A549 (cell line): Measurements from ENCODE around the gene OXTR. TPM values are rescaled to one million over a fixed set of nuclear protein-coding genes. Genes with fewer than 3 reads are reported as not detected.

Experiments used
- ATAC-seq, 2 experiments: fragments of 200-7000 bp in 1 of 2; fragments of >200 bp in 1 of 2; cut with Nextera tagmentation in 1 of 2; cut with Tn5 transposase in 1 of 2; 3 replicates each; pipeline versions ENCODE4 v1.8.0 to v1.9.1; 2018 to 2020; ENCODE audit warnings: mild to moderate bottlenecking in 1 of 2, moderate library complexity in 1 of 2
- CTCF ChIA-PET: fragments of 300-600 bp; sonication (Branson Sonifier 250); formaldehyde crosslinking; extraction: SDS; loops from one replicate; lab custom pipeline; 2021; ENCODE audit warnings: antibody characterized with exemption, inconsistent platforms; lab: Yijun Ruan, JAX
- POLR2A ChIA-PET: fragments of 350-600 bp; formaldehyde crosslinking; extraction: SDS; loops from one replicate; lab custom pipeline; 2021; ENCODE audit warnings: antibody characterized with exemption, inconsistent platforms; lab: Yijun Ruan, JAX
- DNase-seq, 2 experiments: peaks; one replicate each; pipeline versions ENCODE4 v3.0.0 to v3.0.0-alpha.2; 2011 to 2016; ENCODE audit warnings: low read depth in 1 of 2, low spot score in 1 of 2
- FAIRE-seq: peaks from 2 replicates; lab custom pipeline; 2011; peaks lifted over from hg19 to GRCh38; lab: Jason Lieb, UNC
- H3K27ac ChIP-seq, 2 experiments: fragments of >200 bp; sonication (Bioruptor Twin); formaldehyde crosslinking; 3 replicates each; pipeline ENCODE4 v1.5.1; 2016 to 2017
- H3K4me1 ChIP-seq: fragments of >200 bp; sonication (Bioruptor Twin); formaldehyde crosslinking; 3 replicates; pipeline ENCODE4 v1.6.1; 2016
- H3K4me2 ChIP-seq: fragments of >200 bp; sonication (Bioruptor Twin); formaldehyde crosslinking; 3 replicates; pipeline ENCODE4 v1.6.1; 2016
- H3K4me3 ChIP-seq: fragments of >200 bp; sonication (Bioruptor Twin); formaldehyde crosslinking; 3 replicates; pipeline ENCODE4 v1.5.1; 2016
- H3K9me3 ChIP-seq: fragments of >200 bp; sonication (Bioruptor Twin); formaldehyde crosslinking; 3 replicates; pipeline ENCODE4 v1.6.1; 2016
- CEBPB ChIP-seq, 2 experiments: fragments of >200 bp in 1 of 2; sonication (Bioruptor Twin) in 1 of 2; formaldehyde crosslinking in 1 of 2; IDR thresholded peaks; 2 replicates each; pipeline ENCODE4 v1.6.1; 2012 to 2016
- EHMT2 ChIP-seq: fragments of 200-600 bp; sonication (generic); IDR thresholded peaks from 2 replicates; pipeline ENCODE4 v1.6.1; 2016; ENCODE audit warnings: antibody characterized with exemption, low read depth, mild to moderate bottlenecking, moderate library complexity
- EP300 ChIP-seq, 2 experiments: fragments of >200 bp; sonication (Bioruptor Twin); formaldehyde crosslinking; IDR thresholded peaks; 2 replicates in 1 of 2; 3 replicates in 1 of 2; pipeline ENCODE4 v1.6.1; 2016 to 2017
- FOSL2 ChIP-seq, 2 experiments: fragments of 450-650 bp in 1 of 2; fragments of >200 bp in 1 of 2; sonication (Bioruptor Twin) in 1 of 2; formaldehyde crosslinking; IDR thresholded peaks; 2 replicates each; pipeline versions ENCODE4 v1.5.0 to v1.6.1; 2016 to 2020; ENCODE audit warnings: mild to moderate bottlenecking in 1 of 2, moderate library complexity in 1 of 2
- HOXB13 ChIP-seq: fragments of 250-450 bp; sonication (Bioruptor Pico); IDR thresholded peaks from 2 replicates; pipeline ENCODE4 v1.5.0; 2020; ENCODE audit warnings: low read depth, mild to moderate bottlenecking, moderate library complexity
- MAFK ChIP-seq: fragments of 450-650 bp; IDR thresholded peaks from 2 replicates; pipeline ENCODE4 v1.6.1; 2014; ENCODE audit not compliant: partially characterized antibody
- MYC ChIP-seq: IDR thresholded peaks from 2 replicates; pipeline ENCODE4 v1.6.1; 2012; ENCODE audit warnings: mild to moderate bottlenecking, inconsistent platforms, low read length, improper control_type of control experiment, borderline replicate concordance
- NR3C1 ChIP-seq: fragments of >200 bp; sonication (Bioruptor Twin); formaldehyde crosslinking; IDR thresholded peaks from 3 replicates; pipeline ENCODE4 v1.6.1; 2017
- RCOR1 ChIP-seq: fragments of 150-350 bp; IDR thresholded peaks from 2 replicates; pipeline ENCODE4 v1.6.1; 2014; ENCODE audit warnings: antibody characterized with exemption, low read length, low read depth
- RNF2 ChIP-seq: fragments of 200-600 bp; sonication (generic); IDR thresholded peaks from 2 replicates; pipeline ENCODE4 v1.6.1; 2016; ENCODE audit warnings: low read depth, mild to moderate bottlenecking, antibody characterized with exemption, moderate library complexity, borderline replicate concordance
- TP53 ChIP-seq: fragments of 250-450 bp; sonication (Bioruptor Pico); IDR thresholded peaks from 2 replicates; pipeline ENCODE4 v1.5.0; 2021; ENCODE audit warnings: mild to moderate bottlenecking, moderate library complexity
- ZFP36 ChIP-seq: fragments of 450-650 bp; IDR thresholded peaks from 2 replicates; pipeline ENCODE4 v1.6.1; 2014; ENCODE audit warnings: borderline replicate concordance; ENCODE audit not compliant: partially characterized antibody
- ZNF302 ChIP-seq: fragments of 250-450 bp; sonication (Bioruptor Pico); IDR thresholded peaks from 2 replicates; pipeline ENCODE4 v1.9.0; 2021; ENCODE audit warnings: inconsistent platforms, mild to moderate bottlenecking, moderate library complexity
- WGBS: methylation state at CpG from one replicate; pipeline ENCODE4 v1.1.6; 2017; ENCODE audit errors: missing lambda C conversion rate; 5-methylcytosine and 5-hydroxymethylcytosine counted together
- polyA plus RNA-seq, 4 experiments: library from polyadenylated mRNA; depleted of rRNA in 3 of 4; stranded (reverse); fragments of >200 nt; fragmentation: RNase III in 1 of 4; extraction: RNeasy Plus Mini Kit Qiagen cat#74134 plus additional on column Dnase treatment in 1 of 4; gene quantifications; 2 replicates in 3 of 4; 3 replicates in 1 of 4; pipeline ENCODE4 v1.2.3, GENCODE V29; 2011 to 2017
- TF ChIP-seq, protein P1 (sequence below): fragments of >200 bp; sonication (Bioruptor Twin); formaldehyde crosslinking; IDR thresholded peaks from 2 replicates; pipeline ENCODE4 v1.6.1; 2016
- TF ChIP-seq, protein P2 (sequence below): IDR thresholded peaks from 2 replicates; pipeline ENCODE4 v1.6.1; 2012; ENCODE audit warnings: low read depth, borderline replicate concordance
- TF ChIP-seq, protein P3 (sequence below): fragments of 250-450 bp; sonication (Bioruptor Pico); IDR thresholded peaks from 2 replicates; pipeline ENCODE4 v1.5.0; 2021; ENCODE audit warnings: mild to moderate bottlenecking, moderate library complexity, borderline replicate concordance
- TF ChIP-seq, protein P4 (sequence below): fragments of 150-350 bp; IDR thresholded peaks from 2 replicates; pipeline ENCODE4 v1.6.1; 2014; ENCODE audit warnings: low read depth, mild to moderate bottlenecking, low read length

The OXTR gene
- polyA plus RNA-seq, 2 of the 4 experiments (the other 2 are of a cell fraction) = 2.1 to 2.4 TPM

DNA sequence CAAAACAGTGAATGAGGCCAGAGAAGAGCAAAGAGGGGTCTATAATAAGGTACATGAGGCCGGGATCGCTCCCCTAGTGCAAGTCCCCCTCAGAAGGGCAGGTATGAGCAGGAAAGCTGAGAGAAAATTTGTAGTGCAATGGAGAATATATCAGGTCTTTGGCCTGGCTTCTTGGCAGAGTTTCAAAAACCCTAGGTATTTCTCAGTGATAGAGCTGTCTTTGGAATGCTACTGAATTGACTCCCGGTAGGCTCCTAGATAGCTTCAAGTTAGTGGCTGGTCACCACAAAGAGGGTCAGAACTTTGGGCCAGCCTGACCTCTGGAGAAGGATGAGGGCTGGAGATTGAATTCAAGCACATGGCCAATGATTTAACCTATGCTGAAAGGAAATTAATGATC is 30.6 kb upstream of the OXTR start:
- no peak overlapping the region for H3K4me3 ChIP-seq
- H3K27ac ChIP-seq = no peak overlapping the region
- no peak overlapping the region for H3K4me2 ChIP-seq
- no peaks in the 10 kb centered on the region for H3K4me1 ChIP-seq
- CTCF ChIA-PET = interaction anchor here (1.8 kb wide), 1 partner anchor 31 kb away, joined by 6 read pairs; the partner anchor contains the start of gene OXTR
- TF ChIP-seq ZFP36 = no peak
- no peak for TF ChIP-seq RNF2
- TF ChIP-seq, protein P1, sequence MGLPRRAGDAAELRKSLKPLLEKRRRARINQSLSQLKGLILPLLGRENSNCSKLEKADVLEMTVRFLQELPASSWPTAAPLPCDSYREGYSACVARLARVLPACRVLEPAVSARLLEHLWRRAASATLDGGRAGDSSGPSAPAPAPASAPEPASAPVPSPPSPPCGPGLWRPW = no peak
- TF ChIP-seq ZNF302 = no peak
- TF ChIP-seq, protein P2, sequence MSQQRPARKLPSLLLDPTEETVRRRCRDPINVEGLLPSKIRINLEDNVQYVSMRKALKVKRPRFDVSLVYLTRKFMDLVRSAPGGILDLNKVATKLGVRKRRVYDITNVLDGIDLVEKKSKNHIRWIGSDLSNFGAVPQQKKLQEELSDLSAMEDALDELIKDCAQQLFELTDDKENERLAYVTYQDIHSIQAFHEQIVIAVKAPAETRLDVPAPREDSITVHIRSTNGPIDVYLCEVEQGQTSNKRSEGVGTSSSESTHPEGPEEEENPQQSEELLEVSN = no peak
- no peak for TF ChIP-seq CEBPB (IDR thresholded peaks at IDR 0.05)
- no peak for TF ChIP-seq NR3C1
- TF ChIP-seq MAFK = no peak
- no peak for TF ChIP-seq TP53 (CRISPR knock-in tag)
- TF ChIP-seq EHMT2 = no peak
- TF ChIP-seq, protein P3, sequence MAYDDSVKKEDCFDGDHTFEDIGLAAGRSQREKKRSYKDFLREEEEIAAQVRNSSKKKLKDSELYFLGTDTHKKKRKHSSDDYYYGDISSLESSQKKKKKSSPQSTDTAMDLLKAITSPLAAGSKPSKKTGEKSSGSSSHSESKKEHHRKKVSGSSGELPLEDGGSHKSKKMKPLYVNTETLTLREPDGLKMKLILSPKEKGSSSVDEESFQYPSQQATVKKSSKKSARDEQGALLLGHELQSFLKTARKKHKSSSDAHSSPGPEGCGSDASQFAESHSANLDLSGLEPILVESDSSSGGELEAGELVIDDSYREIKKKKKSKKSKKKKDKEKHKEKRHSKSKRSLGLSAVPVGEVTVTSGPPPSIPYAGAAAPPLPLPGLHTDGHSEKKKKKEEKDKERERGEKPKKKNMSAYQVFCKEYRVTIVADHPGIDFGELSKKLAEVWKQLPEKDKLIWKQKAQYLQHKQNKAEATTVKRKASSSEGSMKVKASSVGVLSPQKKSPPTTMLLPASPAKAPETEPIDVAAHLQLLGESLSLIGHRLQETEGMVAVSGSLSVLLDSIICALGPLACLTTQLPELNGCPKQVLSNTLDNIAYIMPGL (CRISPR knock-in tag) = no peak
- TF ChIP-seq MYC = no peak
- DNase-seq (no peak), ATAC-seq (no peak), FAIRE-seq (no peak)
- WGBS = 53% methylated on average over 3 of the region's 3 CpGs
- POLR2A ChIA-PET = no interaction called here
- peaks cover 14% of the 10 kb centered on the region for H3K9me3 ChIP-seq

DNA sequence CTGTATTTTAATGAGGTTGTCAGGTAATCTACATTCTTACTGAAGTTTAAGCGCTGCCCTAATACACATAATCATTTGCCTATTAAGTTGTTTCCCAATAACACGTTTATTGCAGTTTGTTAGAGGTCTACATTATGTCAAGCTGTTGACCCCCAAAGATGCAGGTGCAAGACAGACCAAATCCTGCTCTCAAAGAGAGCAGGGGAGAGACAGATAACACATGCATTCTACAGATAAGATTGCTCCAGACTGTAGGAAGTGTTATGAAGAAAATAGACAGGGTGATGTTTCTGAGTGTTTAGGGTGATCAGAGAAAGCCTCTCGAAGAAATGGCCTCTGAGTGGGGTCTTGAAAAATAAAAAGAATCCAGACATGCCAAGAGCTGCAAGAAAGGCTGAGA is 24.8 kb upstream of the OXTR start:
- no peak for TF ChIP-seq EP300 (IDR thresholded peaks at IDR 0.05)
- TF ChIP-seq, protein P2 = no peak
- no peak for TF ChIP-seq HOXB13 (CRISPR knock-in tag)
- TF ChIP-seq, protein P4, sequence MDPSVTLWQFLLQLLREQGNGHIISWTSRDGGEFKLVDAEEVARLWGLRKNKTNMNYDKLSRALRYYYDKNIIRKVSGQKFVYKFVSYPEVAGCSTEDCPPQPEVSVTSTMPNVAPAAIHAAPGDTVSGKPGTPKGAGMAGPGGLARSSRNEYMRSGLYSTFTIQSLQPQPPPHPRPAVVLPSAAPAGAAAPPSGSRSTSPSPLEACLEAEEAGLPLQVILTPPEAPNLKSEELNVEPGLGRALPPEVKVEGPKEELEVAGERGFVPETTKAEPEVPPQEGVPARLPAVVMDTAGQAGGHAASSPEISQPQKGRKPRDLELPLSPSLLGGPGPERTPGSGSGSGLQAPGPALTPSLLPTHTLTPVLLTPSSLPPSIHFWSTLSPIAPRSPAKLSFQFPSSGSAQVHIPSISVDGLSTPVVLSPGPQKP = no peak
- TF ChIP-seq RNF2 = no peak
- no peak for TF ChIP-seq EHMT2
- no peak for TF ChIP-seq RCOR1
- TF ChIP-seq FOSL2 (IDR thresholded peaks at IDR 0.05) = no peak
- TF ChIP-seq FOSL2 (CRISPR knock-in tag; IDR thresholded peaks at IDR 0.05) = no peak
- ChIA-PET POLR2A (no interaction called here), CTCF (interaction anchor here (1.2 to 5.3 kb wide), 3 partner anchors 20 to 508 kb away, joined by 3 to 35 read pairs (median 3); partner anchors contain the start of gene OXTR)
- no peak overlapping the region for H3K4me2 ChIP-seq
- ATAC-seq = no peak
- DNase-seq = no peak
- H3K9me3 ChIP-seq = peaks cover 3% of the 10 kb centered on the region; the same call in 1 of the 3 replicates
- FAIRE-seq = no peak
- no peak overlapping the region for H3K4me3 ChIP-seq
- WGBS = 83% methylated on average over 3 of the region's 3 CpGs
- peaks cover 17% of the 10 kb centered on the region for H3K4me1 ChIP-seq
- H3K27ac ChIP-seq = no peak overlapping the region
